AG04449 (cell line): ENCODE results near the gene KIF5C.

Experiments used
- CTCF ChIA-PET: fragments of 350-600 bp; formaldehyde crosslinking; extraction: SDS; loops from one replicate; lab custom pipeline; 2021; ENCODE audit warnings: antibody characterized with exemption; lab: Yijun Ruan, JAX
- POLR2A ChIA-PET: fragments of 400-600, 350-600 bp; formaldehyde crosslinking; extraction: SDS; loops from one replicate; lab custom pipeline; 2020; ENCODE audit warnings: antibody characterized with exemption, inconsistent platforms; lab: Yijun Ruan, JAX
- DNase-seq: peaks from one replicate; pipeline ENCODE4 v3.0.0-alpha.2; 2010; ENCODE audit warnings: low read depth, low spot score
- H3K4me3 ChIP-seq: 2 replicates; pipeline ENCODE4 v1.5.1; 2011; ENCODE audit warnings: low read depth, mild to moderate bottlenecking, control low read depth, low read length
- CTCF ChIP-seq: IDR thresholded peaks from one replicate; pipeline ENCODE4 v1.5.1; 2011; ENCODE audit warnings: mild to moderate bottlenecking, moderate library complexity, low read length, control low read depth, inconsistent platforms; ENCODE audit not compliant: insufficient read depth; ENCODE audit errors: missing control alignments

KIF5C gene

GRCh38 chr2:148902798-148903197, 27.8 kb downstream of the KIF5C start:
- no peak for DNase-seq
- no peak overlapping the region for H3K4me3 ChIP-seq
- POLR2A ChIA-PET: no interaction called here
- no peak for TF ChIP-seq CTCF
- CTCF ChIA-PET: no interaction called here

GRCh38 chr2:148903294-148903693, 28.3 kb downstream of the KIF5C start:
- POLR2A ChIA-PET: no interaction called here
- no peak for DNase-seq
- no peak overlapping the region for H3K4me3 ChIP-seq
- no peak for TF ChIP-seq CTCF
- CTCF ChIA-PET: no interaction called here

DNA sequence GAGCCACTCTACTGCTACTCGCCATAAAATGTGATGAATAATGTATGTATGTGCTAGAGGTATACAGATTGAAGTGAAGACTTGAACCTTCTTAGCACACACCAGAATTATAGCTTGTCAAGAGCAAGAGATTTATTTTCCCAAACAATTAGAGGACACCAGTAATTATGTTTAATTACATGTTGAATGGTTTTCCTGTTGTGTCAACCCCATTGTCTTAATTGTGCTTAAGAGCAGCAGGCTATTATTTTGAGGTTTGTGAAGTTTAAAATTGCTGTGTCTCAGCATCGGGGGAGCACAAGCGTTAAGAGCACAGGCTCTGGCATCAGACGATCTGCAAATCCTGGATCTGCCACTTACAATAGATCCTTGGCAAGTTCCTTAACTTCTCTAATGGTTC, 29.0 kb downstream of the KIF5C start:
- H3K4me3 ChIP-seq: no peak overlapping the region
- ChIA-PET CTCF (no interaction called here), POLR2A (no interaction called here)
- DNase-seq: no peak
- TF ChIP-seq CTCF: no peak

DNA sequence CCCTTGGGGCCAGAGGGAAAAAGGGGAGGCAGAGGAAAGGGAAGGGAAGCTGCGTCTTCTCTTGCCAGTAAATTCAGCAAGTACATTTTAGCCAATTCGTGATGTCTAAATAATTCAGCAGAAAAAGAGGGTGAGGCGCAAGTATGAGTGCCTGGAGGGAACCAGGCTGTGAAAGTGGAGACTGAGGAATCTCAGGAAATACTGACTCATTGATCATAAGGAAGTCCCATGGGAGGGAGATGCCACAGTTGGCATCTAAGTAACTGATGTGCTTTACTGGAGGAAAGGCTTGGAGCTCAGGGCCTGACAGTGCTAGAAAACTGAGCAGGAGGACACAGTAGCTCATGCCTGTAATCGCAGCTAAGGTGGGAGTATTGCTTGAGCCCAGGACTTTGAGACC, 31.1 kb downstream of the KIF5C start:
- TF ChIP-seq CTCF: no peak
- ChIA-PET POLR2A (no interaction called here), CTCF (no interaction called here)
- no peak for DNase-seq
- no peak overlapping the region for H3K4me3 ChIP-seq

DNA sequence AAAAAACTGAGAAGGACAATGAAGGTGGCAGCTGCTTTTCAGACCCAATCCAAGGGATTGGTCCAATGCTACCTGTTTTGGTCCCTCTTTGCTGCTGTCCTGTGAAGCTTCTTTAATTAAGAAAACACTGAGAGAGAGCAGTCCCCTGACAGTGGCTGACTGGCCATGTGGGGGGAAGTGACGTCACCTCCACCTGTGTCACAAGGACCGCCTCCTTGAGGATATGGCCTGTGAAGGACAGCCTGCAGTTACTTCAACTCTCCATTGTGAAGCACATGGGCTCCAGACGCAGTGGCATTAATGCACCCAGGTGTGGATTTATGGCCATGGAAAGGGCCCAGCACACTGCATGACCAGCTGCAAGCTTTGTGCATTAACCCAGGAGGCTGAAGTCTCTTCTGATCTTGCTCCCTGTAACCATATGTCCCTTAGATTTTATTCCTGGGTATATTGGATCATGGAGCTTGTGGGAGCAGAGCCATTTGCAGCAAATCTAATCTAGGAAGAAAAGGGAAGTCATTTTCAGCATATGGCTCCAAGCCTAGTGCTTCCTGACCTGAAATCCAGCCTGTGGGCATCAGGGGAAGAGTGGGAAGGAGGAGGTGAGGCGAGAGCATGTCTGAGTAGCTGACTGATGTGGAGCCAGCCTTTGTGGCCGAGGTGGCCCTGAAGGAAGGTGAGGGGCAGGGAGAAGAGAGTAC, 32.2 kb downstream of the KIF5C start:
- DNase-seq: no peak
- no peak for TF ChIP-seq CTCF
- CTCF ChIA-PET: no interaction called here
- H3K4me3 ChIP-seq: no peak overlapping the region
- POLR2A ChIA-PET: no interaction called here

GRCh38 chr2:148909114-148909513, 34.1 kb downstream of the KIF5C start:
- no peak overlapping the region for H3K4me3 ChIP-seq
- POLR2A ChIA-PET: no interaction called here
- TF ChIP-seq CTCF: no peak
- no peak for DNase-seq
- CTCF ChIA-PET: no interaction called here
